HTERT RPE-1 (cell line): ENCODE data around the gene CCNK.

Experiments
- in situ Hi-C: fragments of 300-500 bp; cut with MboI; formaldehyde crosslinking; loops from 4 replicates; pipeline ENCODE4 v1.14.3; 2020; ENCODE audit warnings: low sequenced_read_pairs

The CCNK gene

GRCh38 chr14:99550387-99550992, 69.3 kb downstream of the CCNK start:
- in situ Hi-C loops, result no loop called here

DNA sequence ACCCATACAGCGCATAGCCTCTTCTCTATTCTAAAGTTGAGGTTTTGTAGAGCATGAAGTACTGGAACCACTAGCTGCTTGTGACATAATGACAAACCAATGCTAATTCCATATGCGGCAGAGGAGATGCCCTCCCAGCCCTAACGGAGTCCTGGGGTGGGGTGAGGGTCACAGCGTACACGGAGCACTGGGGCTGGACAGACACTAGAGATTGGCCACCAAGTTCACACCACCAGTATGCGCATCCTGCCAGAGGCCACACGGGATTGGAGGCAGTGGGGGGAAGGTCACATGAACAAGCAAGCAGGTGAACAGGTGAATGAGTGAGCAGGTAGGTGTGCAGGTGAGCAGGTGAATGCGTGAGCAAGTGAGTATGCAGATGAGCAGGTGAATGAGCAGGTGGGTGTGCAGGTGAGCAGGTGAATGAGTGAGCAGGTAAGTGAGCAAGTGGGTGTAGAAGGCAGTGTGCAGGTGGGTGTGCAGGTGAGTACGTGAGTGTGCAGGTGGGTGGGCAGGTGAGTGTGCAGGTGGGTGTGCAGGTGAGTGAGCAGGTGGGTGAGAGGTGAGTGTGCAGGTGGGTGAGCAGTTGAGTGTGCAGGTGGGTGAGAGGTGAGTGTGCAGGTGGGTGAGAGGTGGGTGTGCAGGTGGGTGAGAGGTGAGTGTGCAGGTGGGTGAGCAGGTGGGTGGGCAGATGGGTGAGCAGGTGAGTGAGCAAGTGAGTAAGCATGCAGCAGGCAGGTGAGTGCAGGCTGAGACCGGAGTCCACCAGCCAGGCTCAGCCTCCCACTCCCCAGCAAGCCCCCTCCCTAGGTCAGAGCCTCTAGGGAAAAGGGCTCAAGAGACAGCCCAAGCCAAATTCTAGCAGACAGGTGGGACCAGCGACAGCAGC, 70.1 kb downstream of the CCNK start:
- in situ Hi-C loops, result no loop called here

DNA sequence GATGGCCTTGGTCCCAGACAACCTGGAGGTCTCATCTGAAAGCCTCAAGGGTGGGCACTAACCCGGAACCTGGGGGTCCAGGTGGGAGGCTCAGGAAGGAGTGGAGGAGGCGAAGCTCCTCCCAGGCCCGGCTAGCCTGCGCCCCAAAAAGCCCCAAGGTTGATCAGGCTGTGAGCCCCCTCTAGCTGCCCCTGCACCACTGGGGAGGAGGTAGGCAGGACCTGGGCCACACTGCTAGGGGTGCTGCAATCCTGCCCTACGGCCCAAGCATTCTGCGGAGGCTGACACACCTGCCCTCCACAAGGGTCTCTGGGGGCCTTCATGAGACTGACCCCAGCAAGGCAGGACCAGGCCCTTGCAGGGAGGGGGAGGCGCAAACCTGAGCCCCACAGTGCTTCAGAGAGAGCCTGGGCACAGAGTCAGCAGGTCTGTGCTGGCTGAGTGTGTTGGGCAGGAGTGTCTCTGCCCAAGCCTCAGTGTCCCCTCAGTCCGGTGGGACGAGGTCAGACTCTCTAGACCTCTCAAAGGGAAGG, 70.9 kb downstream of the CCNK start:
- in situ Hi-C loops, result no loop called here

GRCh38 chr14:99552572-99553216, 71.5 kb downstream of the CCNK start:
- in situ Hi-C loops, result no loop called here

DNA sequence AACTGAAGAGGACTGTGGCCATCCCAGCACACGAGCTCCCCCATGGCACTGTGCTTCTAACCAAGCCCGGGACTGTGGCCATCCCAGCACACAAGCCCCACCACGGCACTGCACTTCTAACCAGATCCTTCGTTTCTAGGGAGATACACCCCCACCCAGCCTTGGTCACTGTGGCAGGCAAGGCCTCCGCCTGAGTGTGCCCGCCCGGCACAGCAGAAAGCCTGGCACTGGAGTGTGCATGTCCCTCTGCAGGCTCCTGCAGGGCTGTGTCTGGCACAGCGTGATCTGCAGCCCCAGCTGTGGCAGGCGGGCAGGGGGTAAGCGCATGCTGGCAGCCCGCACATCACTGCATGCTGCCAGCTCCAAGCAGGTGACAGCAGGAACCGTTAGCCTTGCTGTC, 73.0 kb downstream of the CCNK start:
- in situ Hi-C loops, result no loop called here

- in situ Hi-C loops, result no loop called here
Observed at GRCh38 chr14:99554757-99555531, 73.7 kb downstream of the CCNK start.

DNA sequence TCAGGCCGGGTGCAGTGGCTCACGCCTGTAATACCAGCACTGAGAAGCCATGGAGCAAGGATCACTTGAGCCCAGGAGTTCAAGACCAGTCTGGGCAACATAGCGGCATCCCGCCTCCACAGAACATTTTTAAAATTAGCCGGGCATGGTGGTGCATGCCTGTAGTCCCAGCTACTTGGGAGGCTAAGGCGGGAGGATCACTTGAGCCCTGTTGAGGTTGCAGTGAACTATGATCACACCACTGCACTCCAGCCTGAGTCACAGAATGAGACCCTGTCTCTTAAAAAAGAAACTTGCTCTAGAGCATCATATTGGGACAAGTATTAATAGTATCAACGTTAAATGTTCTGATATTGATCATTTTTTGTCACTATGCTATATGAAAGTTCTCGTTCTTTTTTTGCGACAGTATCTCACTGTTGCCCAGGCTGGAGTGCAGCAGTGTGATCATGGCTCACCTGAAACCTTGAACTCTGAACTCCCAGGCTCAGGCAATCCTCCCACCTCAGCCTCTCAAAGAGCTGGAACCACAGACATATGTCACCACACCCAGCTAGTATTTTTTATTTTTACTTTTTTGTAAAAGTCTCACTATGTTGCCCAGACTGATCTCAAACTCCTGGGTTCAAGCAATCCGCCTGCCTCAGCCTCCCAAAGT, 75.1 kb downstream of the CCNK start:
- in situ Hi-C loops, result no loop called here

GRCh38 chr14:99559286-99559990, 78.2 kb downstream of the CCNK start:
- in situ Hi-C loops, result no loop called here

GRCh38 chr14:99560403-99560802, 79.2 kb downstream of the CCNK start:
- in situ Hi-C loops, result no loop called here

DNA sequence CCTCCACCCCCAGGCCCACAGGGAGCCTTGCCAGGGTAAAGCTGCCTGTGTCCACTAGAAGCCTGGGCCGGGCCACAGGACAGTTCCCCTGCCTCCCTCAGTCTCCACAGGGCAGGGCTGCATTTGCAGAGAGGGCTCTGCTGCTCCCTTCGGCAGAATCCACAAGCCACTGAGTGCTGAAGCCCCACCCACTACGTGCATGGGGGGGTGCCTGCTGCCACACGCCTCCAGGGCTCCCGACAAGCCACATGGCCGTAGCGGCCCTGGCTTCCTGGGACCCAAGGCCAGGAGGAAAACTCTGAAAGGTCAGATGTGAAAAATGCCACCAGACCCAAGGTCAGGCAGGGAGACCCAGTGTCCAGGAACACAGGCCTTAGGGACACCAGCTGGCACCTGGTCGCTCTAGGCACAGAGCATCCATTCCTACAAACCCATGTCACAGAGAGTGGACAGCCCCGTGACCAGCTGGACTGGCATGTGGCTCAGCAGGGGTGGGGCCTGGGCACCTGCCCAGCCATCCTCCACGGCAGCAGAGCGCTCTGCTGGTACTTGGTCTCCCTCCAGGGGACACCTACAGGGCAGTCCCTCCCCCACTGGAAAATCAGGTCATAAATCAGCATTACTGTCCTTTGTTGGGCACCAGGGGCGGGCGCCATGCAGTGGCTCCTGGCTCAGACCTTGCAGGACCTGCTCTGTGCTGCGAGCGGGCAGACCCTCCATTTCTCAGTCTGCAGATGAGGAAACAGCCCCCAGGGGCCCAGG, 79.9 kb downstream of the CCNK start:
- in situ Hi-C loops, result no loop called here

DNA sequence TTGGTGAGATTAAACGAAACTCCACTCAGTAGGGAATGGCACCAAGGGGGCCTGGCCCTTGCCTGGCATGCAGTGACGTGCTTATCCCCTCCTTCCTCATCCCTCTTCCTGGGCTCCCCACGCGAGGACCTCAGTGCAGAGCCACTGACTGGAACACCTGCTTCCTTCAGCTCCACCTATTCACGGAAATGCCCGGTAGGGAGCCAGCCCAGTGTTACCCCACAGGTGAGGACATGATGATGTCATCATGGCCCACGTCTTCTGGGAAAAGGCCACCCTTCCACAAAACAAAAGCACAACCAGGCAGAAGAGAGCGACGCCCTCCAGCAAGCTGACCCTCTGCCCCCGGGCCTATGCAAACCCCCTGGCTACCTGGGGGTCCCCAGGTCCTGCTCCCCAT, 80.7 kb downstream of the CCNK start:
- in situ Hi-C loops, result no loop called here
